ENCODE measurements around the gene HINT3. TPM values are rescaled to one million over a fixed set of nuclear protein-coding genes. Genes with fewer than 3 reads are reported as not detected.

The HINT3 gene
- 5.8 to 7.5 TPM (median 6.4 TPM) in 5 replicates for total RNA-seq (2022; extraction: Qiagen RNA extraction; ENCODE audit: low read depth)

DNA sequence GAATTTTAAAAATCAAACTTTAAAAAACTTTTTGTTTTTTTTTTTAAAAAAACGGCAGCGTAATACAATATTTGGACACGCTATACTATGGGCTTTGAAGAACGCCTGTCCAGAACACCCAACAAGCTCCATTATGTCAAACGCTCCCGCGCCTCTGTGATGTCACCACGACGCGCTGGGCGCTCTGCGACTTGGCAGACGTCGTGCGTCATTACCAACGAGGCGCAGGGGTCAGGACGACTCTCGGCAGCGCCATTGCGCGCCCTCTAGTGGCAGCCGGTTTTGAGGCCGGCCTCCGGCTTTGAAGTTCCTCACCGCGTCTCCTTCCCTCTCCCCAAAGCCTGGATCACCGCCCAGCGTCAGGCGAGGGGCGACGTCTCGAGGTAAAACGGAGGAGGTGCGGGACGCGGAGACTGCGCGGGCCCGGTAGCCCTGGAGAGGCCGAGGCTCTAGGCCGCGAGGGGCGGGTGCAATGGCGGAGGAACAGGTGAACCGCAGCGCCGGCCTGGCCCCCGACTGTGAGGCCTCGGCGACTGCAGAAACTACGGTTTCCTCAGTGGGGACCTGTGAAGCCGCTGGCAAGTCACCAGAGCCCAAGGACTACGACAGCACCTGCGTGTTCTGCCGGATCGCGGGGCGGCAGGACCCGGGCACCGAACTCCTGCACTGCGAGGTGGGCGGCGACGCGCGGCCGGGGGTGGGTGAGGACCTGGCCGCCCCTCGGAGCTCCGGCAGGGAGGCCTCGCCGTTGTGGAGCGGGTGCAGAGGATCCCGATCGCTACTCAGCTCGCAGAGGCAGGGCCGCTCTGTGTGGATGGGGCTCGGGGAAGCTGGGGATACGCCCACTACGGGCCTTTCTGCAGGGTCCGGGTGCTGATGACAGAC lies at the start of gene HINT3:
Gene HINT3, plus strand, starts transcription at position 265 of the 885 bp plus-strand sequence. Its CDS starts 208 bp downstream, at position 473.

DNA sequence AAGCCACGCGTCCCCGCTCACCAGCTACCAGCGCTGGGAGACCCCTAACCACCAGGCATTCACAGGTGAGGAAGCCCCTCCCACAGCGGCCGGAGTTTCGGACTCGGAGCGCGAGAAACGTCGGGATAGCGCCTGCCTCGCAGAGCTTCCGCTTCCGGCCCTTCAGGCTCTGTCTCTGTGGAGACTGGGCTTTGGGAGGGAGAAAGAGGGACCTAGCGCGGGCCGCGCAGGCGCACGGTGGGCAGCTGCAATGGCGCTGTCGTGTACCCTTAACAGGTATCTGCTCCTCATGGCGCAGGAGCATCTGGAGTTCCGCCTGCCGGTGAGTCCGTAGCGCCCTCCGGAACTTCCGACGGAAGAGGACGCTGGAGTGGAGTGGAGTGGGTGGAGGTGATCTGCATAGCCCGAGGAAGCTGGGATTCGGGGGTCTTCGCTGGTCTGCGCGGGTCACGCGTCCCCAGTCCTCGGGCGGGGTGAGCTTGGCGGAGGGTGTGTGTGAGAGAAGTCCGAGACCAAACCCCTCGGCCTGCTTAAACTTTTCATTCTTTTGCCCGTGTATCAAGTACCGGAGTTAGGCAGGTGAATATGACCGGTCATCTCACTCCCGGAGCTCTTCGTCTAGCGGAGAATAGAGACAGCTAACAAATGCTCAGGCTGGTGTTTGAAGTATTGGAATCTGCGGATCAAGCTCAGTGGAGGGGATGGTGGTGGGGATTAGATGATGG lies 29.9 kb downstream of the HINT3 start, which contains the start of gene TRMT11:
Gene TRMT11, plus strand, starts transcription at position 240 of the 725 bp plus-strand sequence. Its CDS starts 11 bp downstream, at position 251.

Other genes starting within 250 kb of the HINT3 start
- 0.06 to 0.07 TPM (median 0.06 TPM) in 3 of 5 replicates, not detected in the others for gene HEY2, start 207.1 kb upstream of the HINT3 start, total RNA-seq (2022; extraction: Qiagen RNA extraction; ENCODE audit: low read depth)
- gene NCOA7, start 165.8 kb upstream of the HINT3 start, total RNA-seq (2022; extraction: Qiagen RNA extraction; ENCODE audit: low read depth), result 11.1 to 18.9 TPM (median 17.1 TPM) in 5 replicates
- 9.1 to 13.2 TPM (median 12.1 TPM) in 5 replicates for gene TRMT11, start 29.8 kb downstream of the HINT3 start, total RNA-seq (2022; extraction: Qiagen RNA extraction; ENCODE audit: low read depth)